ENCODE measurements around the gene VEPH1.
"Not testable (repeated sequence)": the region's sequence is repeated elsewhere in the genome, so short reads cannot be mapped to it uniquely, and the experiment has no call there.

Gene VEPH1

DNA sequence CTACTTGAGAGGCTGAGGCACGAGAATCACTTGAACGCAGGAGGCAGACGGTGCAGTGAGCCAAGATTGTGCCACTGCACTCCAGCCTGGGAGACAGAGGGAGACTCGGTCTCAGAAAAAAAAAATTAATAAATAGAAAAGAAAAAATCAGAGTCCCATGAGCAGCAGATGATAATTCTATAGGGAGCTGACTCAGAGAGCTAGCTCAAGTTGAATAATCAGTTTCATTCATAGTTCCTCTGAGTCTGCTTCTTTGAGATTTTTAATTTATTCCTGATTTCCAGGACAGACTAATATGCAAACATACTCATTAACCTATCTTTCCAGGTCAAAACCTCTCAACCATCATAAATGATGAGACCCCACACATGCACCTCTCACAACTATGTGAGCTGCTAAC, 121.6 kb downstream of the VEPH1 start:
- no peak for DNase-seq

DNA sequence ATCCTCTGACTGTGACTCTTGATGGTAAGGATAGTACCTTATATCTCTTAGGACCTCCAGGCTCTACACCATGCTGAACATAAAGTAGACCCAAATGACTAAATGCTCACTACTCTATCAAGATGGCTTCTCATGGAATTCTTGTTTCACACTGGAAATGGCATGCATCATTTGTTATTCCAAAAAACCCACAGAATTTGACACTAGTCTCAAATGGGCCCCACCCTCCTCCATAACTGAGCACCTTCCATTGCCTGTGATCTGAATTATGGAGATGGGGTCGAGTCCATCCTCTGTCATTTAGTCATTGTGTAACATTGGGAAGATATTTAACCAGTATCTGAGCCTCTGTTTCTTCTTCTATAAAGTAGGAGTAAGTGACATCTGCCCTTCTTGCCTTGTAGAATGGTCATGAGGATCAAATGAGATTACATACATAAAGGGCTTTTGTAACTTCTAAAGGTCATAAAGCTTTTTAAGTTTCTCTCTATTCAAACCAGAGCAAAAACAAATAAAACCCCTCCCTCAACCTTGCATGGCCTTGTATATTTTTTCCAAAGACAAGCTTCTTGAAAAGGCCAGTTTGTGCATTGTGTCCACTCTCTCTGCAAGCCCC, 123.6 kb downstream of the VEPH1 start:
- no peak for DNase-seq

DNA sequence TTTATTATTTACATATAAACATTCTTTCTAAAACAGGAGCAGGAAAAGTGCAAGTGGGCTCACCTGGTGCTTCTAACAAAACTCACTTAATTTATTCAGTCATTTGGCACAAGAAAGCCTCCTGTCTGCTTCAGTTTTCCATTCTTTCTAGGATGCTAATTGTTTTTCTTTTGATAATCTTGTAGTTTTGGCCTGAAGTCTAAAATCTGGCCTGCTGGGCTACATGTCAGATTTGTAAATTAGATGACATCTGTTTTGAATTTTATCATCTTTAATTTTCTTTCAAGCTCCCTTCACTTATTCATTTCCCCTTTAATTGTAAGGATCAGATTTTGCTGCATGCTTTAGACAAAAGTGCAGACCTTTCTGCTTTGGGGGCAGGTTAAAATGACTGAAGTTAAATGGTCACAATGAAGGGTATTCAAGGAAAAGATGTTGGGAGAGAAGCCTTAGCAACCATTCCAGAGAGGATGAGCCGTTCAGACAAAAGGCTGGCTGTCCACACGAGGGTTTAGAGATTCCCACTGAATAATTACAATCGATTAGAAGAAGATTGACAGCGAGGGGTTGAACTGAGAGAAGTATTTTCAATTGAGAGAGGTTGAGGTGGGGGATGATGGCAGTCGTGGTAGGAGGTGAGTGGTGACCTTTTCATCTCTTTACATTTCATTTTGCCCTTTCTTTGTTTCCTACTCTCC, 126.5 kb downstream of the VEPH1 start:
- DNase-seq: no peak

DNA sequence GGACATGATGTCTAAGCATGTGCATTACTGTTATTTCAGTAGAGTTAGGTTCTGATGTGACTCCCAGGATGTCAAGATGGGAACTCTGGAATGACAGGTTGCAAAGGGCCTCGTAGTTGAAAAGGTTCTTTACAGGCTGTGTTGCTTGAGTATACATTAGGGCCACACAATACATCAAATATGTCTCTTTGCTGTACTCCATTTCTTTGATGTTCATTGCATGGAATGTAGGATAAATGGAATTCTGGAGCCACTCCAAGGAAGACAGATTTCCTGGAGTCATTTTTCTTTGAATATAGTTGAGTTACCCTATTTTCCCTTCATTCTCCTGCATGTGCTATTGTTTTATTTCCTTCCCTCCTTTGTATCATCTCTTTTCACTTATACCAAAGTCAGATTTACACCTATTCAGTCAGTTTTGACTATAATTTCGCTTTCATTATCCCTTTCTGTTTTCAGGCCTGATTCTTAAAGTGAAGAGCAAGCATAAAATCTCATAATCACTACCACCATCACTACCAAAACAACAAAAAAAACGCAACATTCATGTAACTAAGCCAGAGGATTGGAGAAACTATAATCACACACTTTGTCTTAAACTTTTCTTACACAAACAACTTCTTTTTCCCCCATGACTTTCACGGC, 127.8 kb downstream of the VEPH1 start:
- DNase-seq: no peak

DNA sequence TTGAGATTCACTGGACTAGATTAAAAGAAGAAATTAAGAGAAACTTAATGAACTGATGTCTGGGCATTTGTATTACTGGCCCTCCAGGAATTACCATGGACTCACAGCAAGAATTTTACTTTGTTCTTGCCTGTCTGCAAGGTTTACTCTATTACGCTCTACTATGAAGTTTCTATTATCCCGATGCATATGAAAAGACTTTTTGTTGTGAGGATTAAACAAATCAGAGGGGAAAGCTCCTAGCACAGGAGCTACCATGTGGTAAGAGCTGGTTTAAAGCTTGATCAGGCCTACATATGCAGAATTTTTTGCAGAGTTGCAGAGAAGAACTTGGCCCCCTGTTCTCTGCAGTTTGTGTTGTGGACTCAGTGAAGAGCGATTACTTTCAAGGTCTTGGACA, 128.3 kb downstream of the VEPH1 start:
- no peak for DNase-seq

DNA sequence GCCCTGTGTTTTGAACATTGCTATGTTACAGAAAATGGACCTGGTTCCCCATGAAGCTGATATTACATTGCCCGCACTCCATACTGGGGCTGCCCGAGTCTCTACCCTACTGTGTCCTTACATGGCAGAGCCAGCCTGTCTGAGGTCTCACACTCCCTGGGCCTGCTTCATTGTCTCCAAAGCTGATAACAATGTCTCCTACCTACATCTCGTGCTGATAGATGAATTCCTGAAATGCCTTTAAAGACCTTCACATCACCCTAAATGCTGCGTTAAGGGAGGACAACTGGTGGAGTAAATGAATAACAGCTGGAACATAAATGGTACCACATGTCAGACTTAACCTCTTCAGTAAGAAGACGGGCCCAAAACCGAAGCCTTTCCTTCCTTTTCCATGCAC, 129.4 kb downstream of the VEPH1 start:
- no peak for DNase-seq

DNA sequence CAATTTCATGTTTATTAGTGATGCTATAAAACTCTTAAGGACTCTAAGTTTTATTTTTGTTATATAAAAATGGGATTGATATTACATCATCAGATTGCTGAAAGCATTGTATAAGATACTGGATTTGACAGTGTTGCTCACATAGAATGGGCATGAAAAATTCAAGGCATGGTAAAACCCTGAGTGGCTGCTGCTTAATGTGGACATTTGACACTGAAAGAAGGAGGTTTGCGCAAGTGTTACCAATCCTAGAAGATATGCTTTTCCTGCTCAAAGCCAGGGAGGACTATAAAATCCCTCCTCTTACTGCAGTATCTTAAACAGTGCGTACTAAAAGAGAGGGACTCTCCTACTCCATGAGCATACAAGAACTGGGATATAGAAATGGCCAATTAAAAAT, 132.3 kb downstream of the VEPH1 start:
- no peak for DNase-seq

DNA sequence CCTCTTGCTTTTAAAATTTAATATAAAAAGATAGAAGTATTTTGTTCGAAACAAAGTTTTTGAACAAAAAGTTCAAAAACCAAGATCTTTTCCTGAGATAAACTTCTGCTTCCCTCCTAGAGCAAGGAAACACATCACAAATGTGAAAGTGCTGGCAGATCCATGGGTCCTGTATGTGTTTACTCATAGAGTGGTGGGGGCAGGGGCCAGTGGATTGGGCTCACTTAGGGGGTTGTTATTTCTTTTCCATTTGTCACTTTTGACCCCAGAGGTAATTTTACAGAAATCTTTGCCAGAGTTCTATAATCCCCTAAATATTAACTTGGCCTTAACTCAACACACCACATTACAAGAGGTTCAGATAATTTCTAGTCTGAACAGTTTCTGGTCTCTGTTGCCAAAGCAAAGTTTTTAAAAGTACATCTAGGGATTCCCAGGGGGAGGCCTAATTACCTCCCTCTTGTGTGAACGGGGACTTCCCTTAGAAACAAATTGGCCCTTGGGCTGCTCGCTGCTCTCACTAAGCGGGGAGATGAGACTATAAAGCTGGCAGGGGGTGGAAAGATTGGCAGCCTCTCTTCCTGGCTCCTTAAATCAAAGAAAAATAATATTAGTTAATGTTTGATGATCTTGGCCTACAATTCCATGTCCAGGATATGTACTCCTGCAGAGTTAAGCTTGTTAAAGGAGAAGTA, 133.3 kb downstream of the VEPH1 start:
- DNase-seq: no peak

DNA sequence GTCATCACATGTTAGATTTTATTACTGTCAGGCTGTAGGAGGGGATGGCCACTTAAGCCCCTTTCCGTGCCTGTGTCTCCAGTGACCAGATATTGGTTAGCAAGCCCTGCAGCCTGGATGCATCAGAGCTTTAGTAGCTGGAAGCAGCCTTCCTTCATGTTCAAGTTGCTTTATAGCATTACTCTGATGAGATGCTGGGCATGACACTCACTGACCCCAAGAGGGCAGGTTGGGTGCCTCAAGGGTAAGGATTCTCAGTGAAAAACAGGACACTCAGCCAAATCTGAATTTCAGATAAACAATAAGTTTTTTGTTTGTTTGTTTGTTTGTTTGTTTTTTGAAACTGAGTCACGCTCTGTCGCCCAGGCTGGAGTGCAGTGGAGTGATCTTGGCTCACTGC, 135.0 kb downstream of the VEPH1 start:
- no peak for DNase-seq

DNA sequence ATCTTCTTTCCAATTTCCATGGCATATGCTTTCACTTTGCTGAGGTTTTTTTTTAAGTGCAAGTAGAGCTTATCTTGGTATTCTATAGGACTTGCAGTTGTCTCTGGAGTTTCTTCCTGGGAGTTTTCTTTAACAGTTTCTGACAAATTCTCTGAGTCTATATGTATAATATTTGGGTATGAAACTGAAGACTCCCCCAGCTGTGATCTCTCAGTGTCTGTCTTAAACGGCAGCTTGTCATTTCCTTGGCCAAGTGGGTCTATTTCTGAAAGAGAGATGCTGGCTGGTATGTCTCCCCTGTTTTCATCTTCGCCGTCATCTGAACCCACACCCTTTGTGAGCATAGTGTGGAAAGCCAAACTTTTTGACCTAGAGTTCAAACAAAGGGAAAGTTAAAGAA, 139.8 kb downstream of the VEPH1 start:
- DNase-seq: no peak

DNA sequence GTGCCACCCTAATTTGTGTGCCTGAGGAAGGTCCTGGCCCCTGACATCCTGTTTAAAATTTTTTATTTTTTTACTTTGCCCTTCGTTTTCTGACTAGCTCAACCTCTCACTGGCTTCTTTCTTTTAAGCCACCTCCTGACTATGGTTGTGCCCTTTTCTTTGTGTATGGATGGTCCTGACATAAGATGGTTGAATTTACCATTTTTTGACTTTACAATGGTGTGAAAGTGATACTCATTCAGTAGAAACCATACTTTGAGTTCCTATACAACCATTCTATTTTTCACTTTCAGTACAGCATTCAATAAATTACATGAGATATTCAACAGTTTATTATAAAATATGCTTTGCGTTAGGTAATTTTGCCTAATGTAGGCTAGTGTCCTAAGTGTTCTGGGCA, 140.9 kb downstream of the VEPH1 start:
- DNase-seq: no peak

DNA sequence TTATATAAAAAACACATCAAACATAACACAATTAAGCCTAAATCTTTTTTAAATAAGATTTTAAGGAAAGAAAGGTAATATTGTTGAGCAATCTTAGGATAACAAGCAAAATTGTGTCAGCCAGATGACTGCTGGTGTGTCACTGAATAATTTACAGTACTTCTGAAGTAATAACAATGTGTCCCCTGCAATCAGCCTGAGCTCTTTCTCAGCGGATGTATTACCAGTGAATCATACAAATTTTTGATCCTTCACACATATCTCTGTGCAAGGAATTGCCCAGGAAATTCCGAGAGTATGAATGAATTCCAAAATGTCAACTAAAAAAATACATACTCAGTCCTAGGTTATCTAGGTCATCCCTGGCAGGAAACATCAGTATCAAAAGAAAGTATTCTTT, 143.2 kb downstream of the VEPH1 start:
- no peak for DNase-seq

DNA sequence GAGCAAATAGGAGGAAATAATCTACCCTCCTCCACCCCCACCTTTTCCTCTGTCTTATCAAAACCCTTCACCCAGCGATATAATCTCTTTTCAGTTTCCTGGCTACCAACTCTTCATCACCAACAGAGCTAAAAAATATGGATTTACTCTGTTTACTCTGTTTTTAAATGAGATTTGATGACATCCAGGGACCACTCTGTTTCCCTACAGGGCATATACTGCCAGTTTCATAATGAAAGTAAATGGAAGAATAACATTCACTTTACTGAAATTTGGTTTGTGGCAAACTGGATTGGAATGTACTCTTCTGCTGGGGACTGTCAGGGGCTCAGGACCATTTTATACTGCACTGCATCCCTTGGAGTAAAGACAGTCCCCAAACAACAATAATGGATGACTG, 146.7 kb downstream of the VEPH1 start:
- no peak for DNase-seq

DNA sequence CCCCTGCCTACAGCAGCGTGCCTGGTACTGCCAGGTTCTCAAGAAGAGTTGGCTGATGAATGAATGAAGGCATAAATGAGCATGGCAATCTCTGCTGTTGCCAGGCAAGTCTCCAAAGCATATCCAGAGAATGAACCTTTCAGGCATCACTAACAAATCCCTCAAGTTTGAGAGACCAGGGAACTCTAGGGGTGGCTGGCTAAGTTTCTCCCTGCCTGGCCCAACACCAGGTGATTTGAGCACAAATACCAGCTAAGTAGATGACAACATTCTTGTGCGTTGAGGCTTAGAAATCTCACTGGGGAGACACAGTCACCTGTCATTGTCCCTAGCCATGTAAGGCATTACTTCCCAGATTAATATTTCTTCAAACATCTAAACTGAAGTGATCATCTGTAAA, 147.9 kb downstream of the VEPH1 start:
- DNase-seq: no peak

DNA sequence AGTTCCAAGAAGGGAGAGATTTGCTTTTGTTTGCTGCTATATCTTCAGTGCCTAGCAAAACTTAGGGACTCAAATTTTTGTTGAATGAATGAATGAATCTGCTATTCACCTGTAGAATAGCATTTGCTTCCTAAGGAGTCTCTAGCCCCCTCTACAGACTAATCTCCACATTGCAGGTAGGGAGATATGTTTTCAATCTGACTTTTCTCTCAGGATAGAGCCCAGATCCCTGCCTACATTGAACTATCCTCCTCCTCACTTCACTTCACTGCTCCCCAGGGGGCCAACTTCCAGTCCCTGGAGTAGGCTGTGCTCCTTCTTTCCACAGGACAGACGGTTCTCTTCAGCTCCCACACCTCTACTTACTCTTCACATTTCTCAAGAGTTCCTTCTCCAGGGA, 148.5 kb downstream of the VEPH1 start:
- DNase-seq: no peak

DNA sequence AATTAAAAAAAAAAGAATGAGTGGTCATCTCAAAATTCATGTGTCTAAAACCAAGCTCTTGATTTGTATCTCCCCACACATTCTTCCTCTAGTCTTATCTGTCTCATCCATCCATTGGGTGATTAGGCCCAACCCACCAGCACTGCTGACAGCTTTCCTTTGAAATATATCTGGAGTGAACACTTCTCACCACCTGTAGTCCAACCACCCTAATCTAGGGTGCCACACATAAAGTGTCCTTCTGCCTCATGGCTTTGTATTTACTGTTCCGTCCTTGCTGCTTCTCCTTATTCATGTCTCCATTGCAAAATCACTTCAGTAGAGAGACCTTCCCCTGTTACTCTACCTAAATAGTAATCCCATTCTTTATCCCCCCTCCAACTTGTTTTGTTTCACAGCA, 149.0 kb downstream of the VEPH1 start:
- DNase-seq: no peak

DNA sequence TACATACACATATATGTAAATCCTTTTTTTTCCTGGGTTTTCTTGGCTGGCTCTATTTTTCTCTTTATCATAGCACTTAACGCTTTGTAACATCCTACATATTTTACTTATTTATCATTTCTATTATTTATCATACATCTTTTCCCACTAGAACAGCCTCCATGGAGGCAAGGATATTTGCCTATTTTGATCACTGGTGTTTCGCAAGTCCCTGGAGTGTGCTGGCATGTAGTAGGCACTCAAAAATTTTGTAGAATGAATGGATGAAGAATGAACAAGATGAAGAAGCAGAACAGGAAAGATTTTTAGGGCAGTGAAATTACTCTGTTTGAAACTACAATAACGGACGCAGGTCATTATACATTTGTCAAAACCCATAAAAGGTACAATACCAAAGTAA, 149.6 kb downstream of the VEPH1 start:
- DNase-seq: no peak

DNA sequence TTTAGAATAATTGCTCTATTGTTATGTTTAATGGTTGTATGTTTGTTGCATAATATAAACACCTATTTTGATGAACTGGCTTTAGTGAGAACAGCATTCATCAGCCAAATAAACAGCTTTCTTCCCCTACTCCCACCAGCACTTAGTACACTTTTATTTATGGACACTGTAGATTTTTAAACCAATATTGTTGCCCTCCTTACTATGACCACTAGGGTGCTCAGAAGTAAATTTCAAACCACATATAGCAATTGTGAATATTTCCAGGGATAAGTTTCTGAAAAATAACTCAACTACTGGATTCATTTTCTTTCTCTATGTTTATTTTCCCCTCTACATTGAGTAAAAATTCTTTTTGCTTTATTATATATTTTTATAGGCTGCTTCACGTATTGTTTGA, 151.2 kb downstream of the VEPH1 start:
- peak; percentile 12 for DNase-seq

DNA sequence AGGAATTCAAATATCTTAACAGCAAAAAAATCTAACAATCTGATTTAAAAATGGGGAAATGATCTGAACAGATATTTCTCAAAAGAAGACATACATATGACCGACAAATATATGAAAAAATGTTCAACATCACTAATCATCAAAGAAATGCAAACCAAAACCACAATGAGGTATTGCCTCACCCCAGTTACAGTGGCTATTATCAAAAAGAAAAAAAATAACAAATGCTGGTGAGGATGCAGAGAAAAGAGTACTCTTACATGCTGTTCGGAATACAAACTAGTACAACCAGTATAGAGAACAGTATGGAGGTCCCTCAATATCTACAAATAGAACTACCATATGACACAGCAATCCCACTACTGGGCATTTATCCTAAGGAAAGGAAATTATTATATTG, 152.6 kb downstream of the VEPH1 start:
- DNase-seq: not testable (repeated sequence)

DNA sequence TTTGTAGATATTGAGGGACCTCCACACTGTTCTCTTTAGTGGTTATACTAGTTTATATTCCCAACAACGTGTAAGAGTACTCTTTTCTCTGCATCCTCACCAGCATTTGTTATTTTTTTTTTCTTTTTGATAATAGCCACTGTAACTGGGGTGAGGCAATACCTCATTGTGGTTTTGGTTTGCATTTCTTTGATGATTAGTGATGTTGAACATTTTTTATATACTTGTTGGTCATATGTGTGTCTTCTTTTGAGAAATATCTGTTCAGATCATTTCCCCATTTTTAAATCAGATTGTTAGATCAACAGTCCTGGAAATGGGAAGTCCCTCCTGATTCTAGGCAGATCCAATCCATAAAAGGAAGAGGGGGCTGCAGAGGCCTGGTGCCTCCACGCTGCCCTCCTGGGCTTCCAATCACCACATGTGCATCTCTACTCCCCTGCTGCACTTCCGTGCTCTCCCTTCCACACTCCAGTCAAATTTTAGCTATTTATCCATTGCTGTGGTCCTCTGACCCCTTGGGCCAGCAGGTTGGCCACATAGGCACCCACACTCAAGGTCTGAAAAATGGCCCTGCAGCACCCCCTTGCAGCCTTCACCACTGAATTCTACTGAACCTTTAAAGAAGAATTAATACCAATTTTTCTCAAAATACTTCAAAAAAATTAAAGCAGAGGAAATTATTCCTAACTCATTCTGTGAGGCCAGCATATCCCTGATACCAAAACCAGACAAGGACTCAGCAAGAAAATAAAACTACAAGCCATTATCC, 154.7 kb downstream of the VEPH1 start:
- peak; percentile 7 for DNase-seq

DNA sequence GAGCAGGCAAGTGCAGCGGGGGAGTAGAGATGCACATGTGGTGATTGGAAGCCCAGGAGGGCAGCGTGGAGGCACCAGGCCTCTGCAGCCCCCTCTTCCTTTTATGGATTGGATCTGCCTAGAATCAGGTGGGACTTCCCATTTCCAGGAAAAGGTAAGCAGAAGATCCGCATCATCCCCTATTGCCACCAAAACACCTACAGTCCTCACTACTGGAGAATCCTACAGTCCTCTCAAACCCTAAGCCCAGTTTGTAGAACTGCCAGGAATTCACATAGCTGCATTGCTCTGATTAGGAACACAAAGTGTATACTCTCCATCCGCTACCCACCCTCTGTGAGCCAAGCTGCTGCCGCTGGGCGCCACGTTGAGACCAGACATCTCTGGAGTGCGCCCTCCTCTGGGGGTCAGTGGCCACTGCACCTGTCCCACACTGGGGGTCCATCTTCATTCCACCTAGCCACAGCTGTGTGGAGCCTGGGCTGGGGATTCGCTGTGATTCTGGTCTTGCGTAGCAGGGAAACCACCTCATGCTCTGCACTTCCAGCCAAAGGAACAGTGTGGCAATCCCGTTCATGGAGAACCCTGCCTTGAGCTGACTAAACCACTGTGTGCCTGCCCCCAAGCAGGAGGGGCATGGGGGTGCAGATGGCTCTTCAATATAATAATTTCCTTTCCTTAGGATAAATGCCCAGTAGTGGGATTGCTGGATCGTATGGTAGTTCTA, 155.5 kb downstream of the VEPH1 start:
- no peak for DNase-seq

DNA sequence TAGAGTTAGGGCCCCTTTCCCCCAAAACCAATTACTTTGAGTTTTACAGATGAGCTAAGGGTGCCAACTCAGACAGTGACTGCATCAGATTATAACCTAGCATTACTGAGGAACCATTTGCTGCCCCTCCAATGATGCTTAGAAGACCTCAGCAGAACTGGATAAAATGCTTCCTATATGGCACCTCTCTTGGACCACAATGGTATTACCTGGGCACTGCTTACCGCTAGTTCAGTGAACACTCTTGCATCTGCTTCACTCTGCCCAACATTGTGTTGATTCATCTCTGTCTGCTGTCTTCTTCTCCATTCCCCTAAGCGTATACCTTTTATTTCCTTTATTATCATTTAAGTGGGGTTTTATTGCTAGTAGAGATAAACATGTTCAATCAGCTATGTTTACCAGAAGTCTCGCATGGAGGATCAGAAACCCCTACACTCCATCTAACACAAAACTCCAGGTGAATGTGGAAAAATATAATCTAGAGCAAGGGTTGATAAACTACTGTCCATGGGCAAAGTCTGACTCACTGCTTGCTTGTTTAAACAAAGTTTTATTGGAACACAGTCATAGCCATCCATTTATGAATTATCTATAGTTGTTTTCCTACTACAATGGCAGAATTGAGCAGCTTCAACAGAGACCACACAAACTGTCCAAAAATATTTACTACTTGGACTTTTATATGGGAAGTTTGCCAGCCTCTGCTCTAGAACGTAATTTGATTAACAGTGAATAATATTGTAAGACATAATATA, 166.8 kb downstream of the VEPH1 start:
- no peak for DNase-seq
